ENCODE data around the gene GRIA2.

GRIA2 gene

DNA sequence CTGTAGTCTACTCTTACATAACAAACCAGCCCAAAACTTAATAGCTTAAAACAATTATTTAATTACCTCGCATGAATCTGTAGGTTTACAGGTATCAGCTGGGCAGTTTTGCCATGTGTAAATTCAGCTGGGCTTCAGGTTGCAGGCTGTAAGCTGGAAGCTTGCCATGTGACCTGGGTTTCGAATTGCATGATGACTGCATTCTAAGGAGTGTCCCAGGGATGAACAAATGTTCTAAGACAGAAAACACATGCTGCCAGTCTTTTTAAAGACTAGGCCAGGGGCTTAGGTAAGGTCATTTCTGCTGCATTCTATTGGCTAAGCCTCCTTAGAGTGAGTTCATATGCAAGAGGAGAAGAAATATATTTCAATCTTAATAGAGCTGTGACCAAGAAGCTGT is 44.8 kb downstream of the GRIA2 start:
- DNase-seq (ENCODE audit: low read depth): no peak

DNA sequence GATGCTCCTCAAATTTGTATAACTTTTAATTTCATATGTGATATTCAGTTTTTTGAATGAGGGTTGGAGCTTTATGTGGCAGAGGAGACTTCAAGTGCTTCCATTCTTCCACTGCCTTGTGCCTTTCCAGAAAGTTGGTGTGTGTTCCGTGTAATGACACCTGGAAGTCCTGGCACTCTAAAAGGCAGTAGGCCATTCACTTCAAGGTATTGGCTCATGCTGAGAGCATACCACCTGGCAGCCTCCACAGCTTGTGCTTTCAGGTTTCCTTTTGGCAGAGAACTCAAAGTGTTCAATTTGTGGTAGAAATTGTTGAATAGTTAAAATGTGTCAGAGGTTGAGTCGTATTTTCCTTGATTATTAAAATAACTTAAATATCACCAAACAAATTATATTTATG is 49.6 kb downstream of the GRIA2 start:
- no peak for DNase-seq (ENCODE audit: low read depth)

DNA sequence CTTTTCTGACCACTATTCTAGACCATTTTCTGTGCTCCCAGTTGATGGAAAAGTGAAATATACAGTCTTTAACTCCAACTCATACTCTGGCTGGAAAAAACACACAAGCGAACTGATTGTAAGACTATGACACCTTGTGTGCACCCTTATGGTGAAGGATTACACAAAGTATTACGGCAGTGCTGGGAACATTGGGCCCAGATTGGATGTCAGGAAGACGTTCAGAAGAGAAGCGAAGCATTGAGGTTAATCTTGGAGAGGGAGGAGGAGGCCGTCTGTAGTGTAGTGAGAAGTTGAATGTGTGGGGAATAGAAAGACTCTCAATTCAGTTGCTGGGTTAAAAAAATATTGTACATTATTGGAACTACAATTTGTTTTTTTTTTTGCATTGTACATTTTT is 50.0 kb downstream of the GRIA2 start:
- DNase-seq (ENCODE audit: low read depth): no peak

DNA sequence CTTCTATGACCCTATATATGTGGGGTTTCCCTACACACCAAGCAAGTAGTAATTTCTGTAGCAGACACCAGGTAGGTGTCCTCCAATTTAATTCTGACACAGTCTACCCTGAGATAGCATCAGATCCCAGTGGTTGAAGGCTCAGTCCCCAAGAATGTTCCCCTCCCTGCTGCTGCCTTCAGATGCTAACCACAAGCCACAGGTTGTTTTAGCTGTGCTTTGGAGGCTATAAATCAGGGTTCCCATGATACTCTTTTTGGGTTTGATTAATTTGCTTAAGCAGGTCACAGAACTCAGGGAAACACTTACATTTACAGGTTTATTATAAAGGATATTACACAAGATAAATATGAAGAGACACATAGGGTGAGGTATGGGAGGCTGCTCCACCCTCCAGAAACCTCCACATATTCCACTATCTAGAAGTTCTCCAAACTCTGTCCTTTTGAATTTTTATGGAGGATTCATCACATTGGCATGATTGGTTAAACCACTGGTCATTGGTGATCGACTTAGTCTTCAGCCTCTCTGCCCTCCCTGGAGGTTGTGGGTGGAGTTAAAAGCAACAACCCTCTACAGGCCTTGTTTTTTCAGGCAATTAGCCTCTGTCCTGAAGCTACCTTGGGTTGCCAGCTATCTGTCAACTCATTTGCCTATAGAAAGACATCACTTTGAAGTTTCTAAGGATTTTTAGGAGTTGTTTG is 50.8 kb downstream of the GRIA2 start:
- no peak for DNase-seq (ENCODE audit: low read depth)

DNA sequence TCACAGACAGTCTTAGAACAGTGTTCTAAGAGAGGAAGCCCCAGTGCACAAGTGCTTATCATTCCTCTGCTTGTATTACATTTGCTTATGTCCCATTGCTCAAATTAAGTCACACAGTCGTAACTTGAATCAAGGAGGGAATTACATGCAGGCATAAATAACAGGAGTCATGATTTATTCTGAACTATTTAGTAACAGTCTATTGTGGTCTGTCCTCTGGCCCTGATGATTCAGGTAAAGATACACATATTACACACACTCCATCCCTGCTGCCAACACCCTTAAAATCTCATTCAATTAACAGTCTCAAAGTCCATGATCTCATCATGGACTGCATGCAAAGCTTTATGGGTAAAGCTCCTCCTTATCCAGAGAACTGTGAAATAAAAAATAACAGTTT is 60.1 kb downstream of the GRIA2 start:
- no peak for DNase-seq (ENCODE audit: low read depth)

DNA sequence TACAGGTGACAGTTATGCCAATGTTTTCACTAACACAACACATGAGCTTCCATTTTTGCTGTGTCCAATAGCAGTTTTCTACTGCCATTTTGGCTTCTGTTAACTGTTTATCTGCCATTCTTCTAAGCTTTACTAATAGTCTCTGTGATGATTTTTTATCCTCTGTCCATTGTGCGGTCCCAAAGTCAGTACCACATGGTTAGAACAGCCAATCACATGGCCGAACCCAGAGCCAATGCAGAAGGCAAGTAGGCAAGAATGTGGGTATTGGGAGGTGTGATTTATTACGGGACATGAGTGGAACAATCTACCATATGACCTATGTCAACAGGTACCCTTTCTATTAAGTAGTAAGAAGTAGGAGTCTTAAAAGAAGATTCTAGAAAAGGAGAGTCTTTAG is 61.5 kb downstream of the GRIA2 start:
- no peak for DNase-seq (ENCODE audit: low read depth)

DNA sequence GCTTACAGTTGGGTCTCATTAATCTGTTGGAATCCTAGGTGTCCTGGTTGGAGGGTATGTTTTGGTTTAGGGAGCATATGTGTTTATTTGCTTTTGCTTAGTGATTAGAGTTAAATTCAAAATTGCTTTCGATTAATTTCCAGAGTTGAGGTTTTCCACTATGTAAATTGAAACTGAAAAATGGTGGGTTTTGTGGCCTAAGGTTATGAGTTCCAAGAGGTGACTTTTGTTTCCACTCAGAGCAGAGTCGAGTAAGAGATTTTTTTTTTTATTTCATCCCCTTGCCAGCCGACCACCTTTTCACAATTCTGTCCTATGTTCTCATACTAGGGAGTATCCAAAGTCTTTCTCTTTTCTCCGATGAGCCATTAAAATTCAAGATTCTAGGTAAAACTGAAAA is 66.9 kb downstream of the GRIA2 start:
- no peak for DNase-seq (ENCODE audit: low read depth)

DNA sequence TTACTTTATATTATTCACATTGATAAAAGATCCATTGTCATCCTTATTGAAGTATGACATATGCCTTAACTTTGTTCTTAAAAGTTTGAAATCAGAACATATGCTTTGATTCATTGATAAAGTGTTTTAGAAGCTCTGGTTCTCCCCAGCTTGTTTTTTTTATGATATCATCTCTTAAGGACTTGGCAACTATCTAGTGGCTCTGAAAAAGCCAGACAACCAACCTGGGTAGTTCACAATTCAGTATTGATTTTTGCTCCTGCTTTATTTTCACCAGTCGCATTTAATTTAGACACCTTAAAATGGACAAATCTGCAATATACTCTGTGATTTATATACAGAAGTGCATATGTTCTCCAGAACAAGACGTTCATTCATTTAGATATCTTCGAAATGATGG is 70.1 kb downstream of the GRIA2 start:
- DNase-seq (ENCODE audit: low read depth): no peak

DNA sequence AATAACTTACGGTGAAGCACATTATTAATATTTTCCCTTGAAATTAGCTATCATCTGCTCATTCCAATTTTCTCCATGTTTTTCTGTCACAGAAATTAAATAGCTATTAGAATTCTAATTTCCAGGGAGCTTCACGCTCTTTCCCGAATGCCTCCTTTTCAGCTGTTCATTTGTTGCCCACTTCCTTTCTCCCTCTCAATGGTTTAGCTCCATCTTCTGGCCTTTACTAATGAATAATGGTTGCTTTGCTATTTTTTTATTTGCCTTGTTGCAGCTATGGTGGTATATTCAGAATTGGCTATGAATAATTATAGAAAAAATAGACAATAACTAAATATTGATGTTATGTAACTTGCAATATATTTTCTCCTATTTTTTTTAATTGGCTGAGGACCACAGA is 70.5 kb downstream of the GRIA2 start:
- no peak for DNase-seq (ENCODE audit: low read depth)

DNA sequence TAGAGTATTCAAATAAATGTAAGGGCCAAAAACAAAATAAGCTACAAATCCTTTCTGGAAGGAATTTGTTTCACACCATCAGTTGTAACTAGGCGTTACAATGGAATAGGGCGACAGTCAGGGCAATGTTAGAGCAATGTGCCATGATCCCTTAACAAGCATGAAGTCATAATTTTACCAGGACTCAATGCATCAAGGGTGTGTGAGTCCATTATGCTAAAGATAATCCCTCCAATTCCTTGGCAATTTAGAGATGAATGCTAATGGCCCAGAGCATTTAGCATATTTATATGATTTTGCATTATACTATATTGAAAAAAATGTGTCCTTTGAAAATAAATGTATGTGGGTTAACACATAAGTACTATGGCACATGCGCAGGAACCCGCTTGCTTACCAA is 73.1 kb downstream of the GRIA2 start:
- no peak for DNase-seq (ENCODE audit: low read depth)

DNA sequence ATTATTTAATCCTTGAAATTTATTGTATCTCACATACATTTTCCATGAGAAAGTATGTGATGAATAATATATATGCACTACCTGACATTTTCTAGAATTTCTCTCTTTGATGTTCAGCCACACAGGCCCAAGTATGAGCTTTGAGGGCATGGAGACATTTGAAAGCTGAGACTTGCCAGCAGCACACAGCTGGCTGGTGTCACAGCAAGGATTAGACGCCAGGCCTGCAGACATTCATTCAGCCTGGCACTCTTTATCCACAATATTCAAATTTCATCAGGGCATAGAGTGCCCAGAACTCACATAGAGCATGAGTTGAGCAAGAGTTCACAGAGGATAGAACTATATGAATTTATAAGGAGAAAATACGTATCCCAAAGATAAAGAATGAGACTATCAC is 74.0 kb downstream of the GRIA2 start:
- no peak for DNase-seq (ENCODE audit: low read depth)

DNA sequence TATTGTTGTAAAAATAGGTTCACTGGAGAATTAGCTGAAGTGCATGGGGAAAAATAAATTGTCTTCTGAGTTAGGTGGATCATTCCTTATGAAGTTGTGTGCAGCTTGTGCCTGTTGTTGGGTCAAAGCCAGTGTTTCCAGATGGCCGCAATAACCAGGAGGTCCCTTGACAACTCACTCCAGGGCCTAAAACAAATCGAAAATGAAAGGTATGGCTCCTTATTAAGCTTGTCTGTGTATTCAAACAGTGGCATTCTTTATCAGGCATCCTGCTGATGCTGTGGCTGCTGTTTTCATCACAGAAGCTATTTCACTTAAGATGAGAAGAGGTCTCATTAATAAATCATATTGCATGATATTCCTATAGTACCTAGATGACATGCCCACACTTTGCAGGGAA is 80.2 kb downstream of the GRIA2 start:
- DNase-seq (ENCODE audit: low read depth): no peak

DNA sequence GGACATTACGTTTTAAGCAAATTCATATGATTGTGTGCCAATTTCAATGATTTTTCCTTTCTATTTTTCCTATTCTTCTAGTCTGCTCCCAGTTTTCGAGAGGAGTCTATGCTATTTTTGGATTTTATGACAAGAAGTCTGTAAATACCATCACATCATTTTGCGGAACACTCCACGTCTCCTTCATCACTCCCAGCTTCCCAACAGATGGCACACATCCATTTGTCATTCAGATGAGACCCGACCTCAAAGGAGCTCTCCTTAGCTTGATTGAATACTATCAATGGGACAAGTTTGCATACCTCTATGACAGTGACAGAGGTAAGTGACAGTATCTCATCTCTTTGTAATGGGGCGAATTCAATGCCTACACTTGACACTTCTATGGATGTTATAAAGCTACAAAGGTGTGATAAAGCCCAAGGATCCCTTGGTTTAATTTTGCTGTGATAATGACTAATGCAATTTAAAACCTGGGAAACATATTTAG is 83.0 kb downstream of the GRIA2 start:
- no peak for DNase-seq (ENCODE audit: low read depth)

DNA sequence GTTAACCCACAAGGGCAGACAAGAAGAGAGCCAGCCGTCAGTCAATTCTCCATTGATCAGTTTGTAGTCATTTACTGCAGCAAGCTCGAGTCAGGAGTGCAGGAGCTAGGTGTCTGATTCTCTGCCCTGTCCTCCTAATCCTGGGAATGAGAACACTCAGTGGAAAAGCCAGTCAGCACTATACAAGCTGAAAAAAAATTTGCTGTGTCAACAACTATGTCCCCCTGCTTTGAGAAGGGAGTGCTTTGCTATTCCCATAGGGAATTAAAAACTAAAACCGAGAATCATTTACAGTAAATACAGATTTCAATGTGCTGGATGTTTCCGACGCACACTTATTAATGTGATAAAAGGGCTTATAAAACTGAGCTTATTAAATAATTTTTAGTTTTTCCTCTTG is 84.2 kb downstream of the GRIA2 start:
- no peak for DNase-seq (ENCODE audit: low read depth)

DNA sequence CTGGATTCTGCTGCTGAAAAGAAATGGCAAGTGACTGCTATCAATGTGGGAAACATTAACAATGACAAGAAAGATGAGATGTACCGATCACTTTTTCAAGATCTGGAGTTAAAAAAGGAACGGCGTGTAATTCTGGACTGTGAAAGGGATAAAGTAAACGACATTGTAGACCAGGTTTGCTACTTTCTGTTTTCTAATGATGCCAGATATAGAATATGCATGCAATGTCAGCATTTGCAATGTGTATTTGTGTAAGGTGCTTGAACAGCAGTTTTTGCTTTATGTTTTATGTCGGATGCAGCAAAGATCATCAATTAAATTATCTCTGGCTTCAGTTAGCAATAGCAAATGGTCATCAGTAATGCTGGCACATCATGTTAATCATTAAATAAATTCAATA is 92.2 kb downstream of the GRIA2 start:
- no peak for DNase-seq (ENCODE audit: low read depth)

DNA sequence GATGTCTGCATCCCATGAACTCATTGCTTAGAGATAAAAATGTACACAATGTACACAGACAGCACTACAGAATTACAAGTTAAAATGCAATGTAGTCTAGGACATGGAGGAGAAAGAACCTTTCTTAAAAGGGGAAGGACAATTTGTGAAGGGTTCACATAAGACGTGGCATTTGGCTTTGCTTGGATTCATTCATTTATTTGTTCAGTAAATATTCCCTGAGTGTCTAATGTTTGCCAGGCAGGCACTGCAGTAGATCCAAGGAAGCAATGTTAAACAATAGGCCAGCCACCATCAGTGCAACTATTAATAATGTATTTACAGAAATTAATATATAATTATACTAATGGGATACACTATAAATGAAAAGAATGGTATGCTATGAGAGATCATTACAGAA is 94.4 kb downstream of the GRIA2 start:
- DNase-seq (ENCODE audit: low read depth): no peak

DNA sequence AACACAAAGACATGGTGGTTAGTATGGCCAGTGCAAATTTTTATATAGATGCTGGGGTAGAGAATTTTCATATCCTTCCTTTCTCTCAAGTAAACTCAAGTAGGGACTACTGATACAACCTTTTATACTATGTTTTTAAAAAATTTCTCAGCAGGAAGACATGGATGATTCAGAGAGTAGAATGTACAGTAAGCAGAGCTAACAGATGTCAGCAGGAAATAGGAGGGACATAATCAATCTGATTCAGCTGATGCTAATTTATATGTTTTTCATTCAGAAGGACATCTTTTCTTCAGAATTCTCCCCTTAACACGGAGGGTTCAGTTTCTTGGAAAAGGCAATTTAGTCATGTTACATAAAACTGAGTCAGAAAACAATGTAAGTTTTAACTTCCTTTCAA is 95.4 kb downstream of the GRIA2 start:
- no peak for DNase-seq (ENCODE audit: low read depth)

DNA sequence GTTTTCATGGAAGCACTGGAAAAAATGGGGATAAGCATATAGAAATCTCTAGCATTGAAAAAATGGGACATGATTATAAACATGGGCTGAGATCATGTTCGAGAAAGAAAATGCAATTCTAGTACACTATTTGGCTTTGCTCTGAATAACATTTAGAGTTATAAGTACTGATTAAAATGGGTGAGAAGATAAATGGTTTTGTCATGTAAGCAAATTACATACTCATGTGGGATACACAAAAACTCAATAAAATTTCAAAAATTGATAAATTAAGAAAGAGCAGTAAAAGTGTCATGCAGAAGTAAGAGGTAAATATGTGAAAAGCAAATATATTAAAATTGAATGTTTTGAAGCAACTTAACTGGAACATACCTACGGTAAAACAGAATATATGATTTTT is 99.6 kb downstream of the GRIA2 start:
- no peak for DNase-seq (ENCODE audit: low read depth)

DNA sequence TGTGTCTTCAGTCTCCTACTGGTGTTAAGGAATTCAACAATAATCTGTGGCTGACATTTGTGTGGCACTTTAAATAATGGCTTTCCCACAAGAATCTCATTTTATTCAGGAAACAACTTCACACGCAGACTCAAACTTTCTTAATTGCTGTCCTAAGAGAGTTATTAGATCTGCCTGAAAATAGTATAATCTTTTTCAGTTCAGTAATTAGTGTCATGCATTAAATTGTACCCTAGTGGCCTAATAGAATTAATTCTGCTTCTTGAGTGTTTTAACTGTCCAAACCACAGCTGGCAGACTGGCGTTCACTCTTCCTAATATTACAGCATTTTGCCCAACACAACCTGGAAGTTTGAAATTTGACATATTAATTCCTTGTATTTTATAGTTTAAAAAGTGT is 107.1 kb downstream of the GRIA2 start:
- DNase-seq (ENCODE audit: low read depth): no peak

DNA sequence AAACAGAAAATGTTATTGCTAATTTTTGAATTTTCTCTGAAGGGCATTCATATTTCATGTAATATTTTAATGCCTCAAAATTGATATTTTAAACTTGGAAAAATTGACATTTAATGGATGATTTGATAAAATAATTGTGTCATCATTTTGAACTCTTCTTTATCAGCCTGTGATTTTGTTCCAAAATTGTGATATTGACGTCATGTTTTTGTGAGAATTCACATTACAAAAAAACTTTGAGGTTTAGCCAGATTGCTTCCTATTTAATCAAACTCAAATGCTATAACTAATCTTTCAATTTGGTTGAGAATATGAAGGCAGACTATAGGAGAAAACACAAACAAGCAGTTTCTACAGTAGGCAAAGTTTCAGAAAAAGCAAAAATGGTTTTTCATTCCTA is 137.4 kb downstream of the GRIA2 start:
- DNase-seq (ENCODE audit: low read depth): no peak

DNA sequence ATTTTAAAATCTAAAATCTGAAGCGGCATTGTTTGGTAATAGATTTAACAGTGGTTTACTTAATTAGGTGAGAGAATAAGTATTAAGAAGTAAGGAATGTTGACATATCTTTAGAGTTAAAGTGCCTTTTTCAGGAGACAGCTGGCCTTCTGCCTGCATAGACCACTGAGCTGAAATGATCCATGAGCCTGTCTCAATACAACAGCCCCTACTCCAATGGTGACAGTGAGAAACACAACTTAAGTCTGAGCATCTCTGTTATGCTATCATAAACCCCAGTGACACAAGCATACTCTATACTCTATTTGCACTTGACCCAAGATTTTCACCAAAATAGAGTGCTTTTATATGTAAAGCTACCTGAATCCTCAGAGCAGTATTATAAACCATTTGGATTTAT is 137.9 kb downstream of the GRIA2 start:
- DNase-seq (ENCODE audit: low read depth): no peak

DNA sequence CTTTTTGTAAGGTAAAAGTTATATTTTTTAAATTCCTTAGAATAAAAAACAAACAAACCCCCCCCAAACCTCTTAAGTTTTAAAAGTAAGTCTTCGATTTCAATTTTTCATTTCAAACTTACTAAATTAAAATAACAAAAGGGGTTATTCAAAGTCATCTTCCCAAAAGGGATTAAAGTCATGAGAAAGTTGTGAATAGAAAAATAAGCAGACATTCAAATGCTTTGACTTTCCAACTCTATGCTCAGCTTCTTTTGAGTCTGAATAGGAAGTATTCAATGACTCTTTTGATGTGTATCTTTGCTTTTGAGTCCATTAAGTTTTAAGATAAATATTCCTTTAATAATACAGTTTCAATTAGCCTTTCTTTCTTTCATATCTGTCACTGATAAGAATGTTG is 138.3 kb downstream of the GRIA2 start:
- no peak for DNase-seq (ENCODE audit: low read depth)

DNA sequence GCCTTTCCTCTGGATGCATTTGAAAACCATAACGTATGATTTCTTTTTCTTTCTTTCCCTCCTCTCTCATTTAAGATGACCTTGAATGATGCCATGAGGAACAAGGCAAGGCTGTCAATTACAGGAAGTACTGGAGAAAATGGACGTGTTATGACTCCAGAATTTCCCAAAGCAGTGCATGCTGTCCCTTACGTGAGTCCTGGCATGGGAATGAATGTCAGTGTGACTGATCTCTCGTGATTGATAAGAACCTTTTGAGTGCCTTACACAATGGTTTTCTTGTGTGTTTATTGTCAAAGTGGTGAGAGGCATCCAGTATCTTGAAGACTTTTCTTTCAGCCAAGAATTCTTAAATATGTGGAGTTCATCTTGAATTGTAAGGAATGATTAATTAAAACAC is 142.8 kb downstream of the GRIA2 start:
- no peak for DNase-seq (ENCODE audit: low read depth)

DNA sequence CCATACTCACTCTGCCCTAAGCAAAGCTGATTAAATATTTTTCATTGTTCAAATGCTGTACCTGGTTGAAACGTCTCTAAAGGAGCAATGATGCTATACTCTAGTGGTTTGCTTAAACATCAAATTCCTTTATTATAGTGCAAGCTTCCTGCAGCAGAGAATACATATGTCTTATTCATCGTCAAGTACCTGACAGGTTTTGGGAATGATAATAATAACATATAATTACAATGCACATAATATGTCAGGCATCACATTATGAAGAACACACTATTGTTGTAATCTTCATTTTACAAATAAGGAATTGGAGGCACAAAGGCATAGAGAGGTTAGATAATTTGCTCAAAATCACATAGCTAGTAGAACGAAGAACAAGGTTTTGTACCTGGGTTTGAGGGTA is 151.6 kb downstream of the GRIA2 start:
- DNase-seq (ENCODE audit: low read depth): no peak

DNA sequence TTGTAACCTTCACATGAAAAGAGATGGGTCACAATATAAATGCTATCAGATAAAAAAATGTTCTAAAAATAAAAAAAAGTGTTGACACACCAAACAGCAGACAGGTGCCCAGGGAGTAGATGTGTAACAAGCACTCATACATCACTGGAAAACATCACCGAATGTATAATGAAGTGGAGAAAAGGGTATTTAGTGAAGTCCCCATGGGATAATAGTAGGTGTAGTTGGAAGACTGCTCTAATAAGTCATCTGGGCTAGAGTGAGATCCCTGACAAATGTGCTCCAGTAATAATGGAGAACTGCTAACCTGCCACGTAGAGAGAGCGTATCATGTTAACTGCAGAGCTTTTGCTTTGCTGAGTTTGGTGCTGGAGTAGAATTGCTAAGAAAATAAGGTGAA is 152.0 kb downstream of the GRIA2 start:
- DNase-seq (ENCODE audit: low read depth): no peak

Measured in stimulated activated CD8-positive, alpha-beta memory T cell treated with anti-CD3 and anti-CD28 coated beads, Interleukin-12 subunit alpha, Interleukin-12 subunit beta, amount 100 ng/mL, for 4 hours (primary cell).